SH-SY5Y (cell line): ENCODE measurements around the gene CCDC3.

Source experiments
- GATA2 ChIP-seq: IDR thresholded peaks from 2 replicates; pipeline ENCODE4 v1.6.1; 2011; ENCODE audit warnings: mild to moderate bottlenecking, low read depth, low read length
- GATA3 ChIP-seq: IDR thresholded peaks from 2 replicates; pipeline ENCODE4 v1.6.1; 2011; ENCODE audit warnings: low read depth, mild to moderate bottlenecking, low read length, moderate library complexity

DNA sequence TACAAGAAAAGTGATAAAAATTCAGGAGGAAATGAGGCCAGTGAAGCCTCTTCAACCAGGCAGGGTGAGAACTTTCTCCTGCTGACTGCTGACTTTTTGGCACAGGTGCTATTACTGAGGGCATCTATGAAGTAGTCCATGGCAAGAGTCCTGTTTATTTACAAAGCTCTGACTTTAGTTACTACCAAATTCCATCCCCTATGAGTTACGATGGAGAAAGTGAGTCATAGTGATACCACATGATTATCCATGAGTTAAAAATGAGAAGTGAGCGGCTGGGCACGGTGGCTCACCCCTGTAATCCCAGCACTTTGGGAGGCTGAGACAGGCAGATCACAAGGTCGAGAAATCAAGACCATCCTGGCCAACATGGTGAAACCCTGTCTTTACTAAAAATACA is 19.9 kb downstream of the CCDC3 start:
- TF ChIP-seq GATA3: no peak
- TF ChIP-seq GATA2: no peak
